Right lobe of liver (tissue), 6 donors: Measurements from ENCODE around the gene SCRN1. TPM values are rescaled to one million over a fixed set of nuclear protein-coding genes. Genes with fewer than 3 reads are reported as not detected.
A peak's percentile ranks its signal among the peaks of the same experiment; 100 is the strongest.

Experiments
- ATAC-seq, 4 donors: fragments of 200-7000 bp; cut with Tn5 transposase; one replicate each; pipeline ENCODE4 v1.9.1; 2020; ENCODE audit warnings: mild to moderate bottlenecking in 4 of 4, moderate library complexity in 4 of 4
- DNase-seq, 3 donors: peaks; one replicate each; pipeline ENCODE4 v3.0.0-alpha.2; 2020
- H3K27ac ChIP-seq, 3 donors: fragments of 200-600 bp; one replicate each; pipeline ENCODE4 v1.8.0; 2022
- H3K27me3 ChIP-seq, 2 donors: fragments of 200-600 bp; one replicate each; pipeline ENCODE4 v1.8.0; 2022
- H3K36me3 ChIP-seq, 4 donors: fragments of 200-600 bp; sonication (generic) in 1 of 4; one replicate each; pipeline versions ENCODE4 v1.5.1 to v1.8.0; 2017 to 2022; ENCODE audit warnings: control low read depth in 1 of 4
- H3K4me1 ChIP-seq, 4 donors: fragments of 200-600 bp; sonication (generic) in 1 of 4; one replicate each; pipeline versions ENCODE4 v1.5.1 to v1.8.0; 2017 to 2022; ENCODE audit warnings: control low read depth in 1 of 4
- H3K4me3 ChIP-seq, 3 donors: fragments of 200-600 bp; one replicate each; pipeline ENCODE4 v1.8.0; 2022
- H3K9me3 ChIP-seq, 4 donors: fragments of 200-600 bp; sonication (generic) in 1 of 4; one replicate each; pipeline versions ENCODE4 v1.5.1 to v1.8.0; 2017 to 2022; ENCODE audit warnings: control low read depth in 1 of 4
- POLR2A ChIP-seq: fragments of 450-650 bp; IDR thresholded peaks from one replicate; pipeline ENCODE4 v1.6.1; 2017; ENCODE audit warnings: antibody characterized with exemption, mild to moderate bottlenecking
- WGBS: methylation state at CpG from one replicate; pipeline ENCODE4 v1.1.6; 2018; ENCODE audit warnings: low coverage, low lambda C conversion rate; ENCODE audit not compliant: insufficient coverage; ENCODE audit errors: missing lambda C conversion rate; 5-methylcytosine and 5-hydroxymethylcytosine counted together
- intact Hi-C, 2 donors: fragments of 100-400 bp; cut with DNase I; formaldehyde crosslinking; loops; one replicate each; pipeline versions ENCODE4 v1.11.2 to v1.14.1; 2022
- total RNA-seq, 6 experiments: library from RNA; depleted of rRNA in 2 of 6; stranded (reverse); fragments of >200 nt in 2 of 6; fragmentation: NEBNext Ultra II Directional in 3 of 6; extraction: Animal tissue kit (Norgen Biotek cat#: 25700) in 3 of 6; gene quantifications; one replicate each; pipeline versions ENCODE4 v1.1.0 to v1.2.4, GENCODE V29; 2016 to 2023
- TF ChIP-seq, protein P1 (sequence below), 4 donors: fragments of 200-600 bp in 3 of 4; fragments of 450-650 bp in 1 of 4; IDR thresholded peaks; one replicate each; pipeline versions ENCODE4 v1.5.1 to v1.8.0; 2016 to 2022; ENCODE audit warnings: antibody characterized with exemption in 4 of 4, mild to moderate bottlenecking in 2 of 4
- donor health status: DM: no; HTN: yes; CAD: no.
- donor health status: DM: no; HTN: no; CAD: no.
- donor health status: DM: no; HTN: no; CAD: no.
- donor health status: DM: no; HTN: yes; CAD: no.
- donor health status: DM: no; HTN: yes; CAD: no.

SCRN1 gene
- total RNA-seq, 6 experiments from 2014 or later, result 1.3 to 2.9 (median 2.0) TPM

DNA sequence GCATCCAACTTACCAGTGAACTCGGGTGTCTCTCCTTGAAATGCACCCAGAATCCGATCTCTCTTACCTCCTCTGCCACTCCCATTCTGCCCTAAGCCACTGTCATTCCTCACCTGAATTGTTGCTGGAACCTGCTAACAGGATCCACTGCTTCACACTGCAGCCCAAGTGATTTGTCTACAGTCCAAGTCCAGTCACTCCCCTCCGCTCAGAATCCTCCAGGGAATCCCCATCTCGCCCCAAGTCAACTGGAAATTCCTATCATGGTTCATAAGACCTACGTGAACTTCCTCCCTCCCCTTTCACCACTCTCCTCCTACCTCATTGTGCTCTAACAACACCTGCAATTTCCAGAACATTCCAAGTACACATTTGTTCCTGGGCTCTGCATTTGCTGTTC is 91.3 kb downstream of the SCRN1 start:
- intact Hi-C loops, result no loop called here
- H3K36me3 ChIP-seq, result no peaks in the 10 kb centered on the region
- ATAC-seq (no peak), DNase-seq (no peak)
- no peak overlapping the region for H3K4me3 ChIP-seq
- H3K9me3 ChIP-seq, result no peaks in the 10 kb centered on the region
- no peak for TF ChIP-seq POLR2A
- TF ChIP-seq, protein P1, sequence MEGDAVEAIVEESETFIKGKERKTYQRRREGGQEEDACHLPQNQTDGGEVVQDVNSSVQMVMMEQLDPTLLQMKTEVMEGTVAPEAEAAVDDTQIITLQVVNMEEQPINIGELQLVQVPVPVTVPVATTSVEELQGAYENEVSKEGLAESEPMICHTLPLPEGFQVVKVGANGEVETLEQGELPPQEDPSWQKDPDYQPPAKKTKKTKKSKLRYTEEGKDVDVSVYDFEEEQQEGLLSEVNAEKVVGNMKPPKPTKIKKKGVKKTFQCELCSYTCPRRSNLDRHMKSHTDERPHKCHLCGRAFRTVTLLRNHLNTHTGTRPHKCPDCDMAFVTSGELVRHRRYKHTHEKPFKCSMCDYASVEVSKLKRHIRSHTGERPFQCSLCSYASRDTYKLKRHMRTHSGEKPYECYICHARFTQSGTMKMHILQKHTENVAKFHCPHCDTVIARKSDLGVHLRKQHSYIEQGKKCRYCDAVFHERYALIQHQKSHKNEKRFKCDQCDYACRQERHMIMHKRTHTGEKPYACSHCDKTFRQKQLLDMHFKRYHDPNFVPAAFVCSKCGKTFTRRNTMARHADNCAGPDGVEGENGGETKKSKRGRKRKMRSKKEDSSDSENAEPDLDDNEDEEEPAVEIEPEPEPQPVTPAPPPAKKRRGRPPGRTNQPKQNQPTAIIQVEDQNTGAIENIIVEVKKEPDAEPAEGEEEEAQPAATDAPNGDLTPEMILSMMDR (IDR thresholded peaks at IDR 0.05), result no peak
- H3K27me3 ChIP-seq, result no peaks in the 10 kb centered on the region
- H3K4me1 ChIP-seq, result no peaks in the 10 kb centered on the region
- no peak overlapping the region for H3K27ac ChIP-seq
- 67% methylated on average over 5 of the region's 5 CpGs for WGBS

DNA sequence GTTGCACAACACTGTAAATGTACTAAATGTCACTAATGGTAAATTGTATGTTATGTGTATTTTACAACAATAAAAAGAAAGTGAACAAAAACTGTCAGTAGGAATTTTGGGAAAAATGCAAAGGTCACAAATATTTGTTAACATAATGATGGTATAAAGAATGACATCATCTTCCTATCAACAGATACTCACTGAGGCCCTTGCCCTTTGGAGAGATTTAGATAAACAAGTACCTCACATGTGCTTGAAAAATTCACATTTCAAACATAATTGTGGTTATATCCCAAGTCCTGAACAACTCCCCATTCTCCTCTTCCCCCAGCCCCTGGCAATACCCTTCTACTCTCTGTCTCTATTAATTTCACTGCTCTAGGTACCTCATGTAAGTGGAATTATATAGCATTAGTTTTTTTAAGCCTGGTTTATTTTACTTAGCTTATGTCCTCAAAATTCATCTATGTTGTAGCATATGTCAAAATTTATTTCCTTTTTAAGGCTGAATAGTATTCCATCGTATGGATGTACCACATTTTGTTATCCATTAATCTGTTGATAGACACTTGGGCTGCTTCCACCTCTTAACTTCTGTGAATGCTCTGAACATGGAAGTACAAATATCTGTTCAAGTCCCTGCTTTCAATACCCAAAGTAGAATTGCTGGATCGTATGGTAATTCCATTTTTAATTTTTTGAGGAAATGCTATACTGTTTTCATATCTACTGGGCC is 92.8 kb downstream of the SCRN1 start:
- Histone ChIP-seq H3K9me3 (no peaks in the 10 kb centered on the region), H3K36me3 (no peaks in the 10 kb centered on the region), H3K4me1 (no peaks in the 10 kb centered on the region), H3K27ac (no peak overlapping the region), H3K4me3 (no peak overlapping the region), H3K27me3 (no peaks in the 10 kb centered on the region)
- DNase-seq (no peak), ATAC-seq (peak in 1 of 4 donors; percentile 70)
- TF ChIP-seq, protein P1 (IDR thresholded peaks at IDR 0.05), result no peak
- TF ChIP-seq POLR2A, result no peak
- 90% methylated on average over 1 of the region's 2 CpGs for WGBS
- intact Hi-C loops, result no loop called here

DNA sequence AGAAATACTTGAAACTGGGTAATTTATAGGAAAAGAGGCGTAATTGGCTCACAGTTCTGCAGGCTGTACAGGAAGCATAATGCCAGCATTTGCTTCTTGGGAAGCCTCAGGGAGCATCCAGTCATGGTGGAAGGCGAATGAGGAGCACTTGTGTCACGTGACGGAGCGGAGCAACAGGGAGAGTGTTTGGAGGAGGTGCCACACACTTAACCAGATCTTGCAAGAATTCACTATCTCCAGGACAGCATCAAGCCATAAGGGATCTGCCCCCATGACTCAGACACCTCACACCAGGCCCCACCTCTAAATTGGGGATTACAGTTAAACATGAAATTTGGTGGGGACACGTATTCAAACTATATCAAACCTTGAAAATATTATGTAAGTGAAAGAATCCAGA is 94.0 kb downstream of the SCRN1 start:
- intact Hi-C loops, result no loop called here
- TF ChIP-seq, protein P1 (IDR thresholded peaks at IDR 0.05), result no peak
- no peak for TF ChIP-seq POLR2A
- Histone ChIP-seq H3K9me3 (no peaks in the 10 kb centered on the region), H3K27me3 (no peaks in the 10 kb centered on the region), H3K4me3 (no peak overlapping the region), H3K36me3 (no peaks in the 10 kb centered on the region), H3K27ac (no peak overlapping the region), H3K4me1 (no peaks in the 10 kb centered on the region)
- DNase-seq (no peak), ATAC-seq (no peak)
- WGBS, result 58% methylated on average over 5 of the region's 6 CpGs

DNA sequence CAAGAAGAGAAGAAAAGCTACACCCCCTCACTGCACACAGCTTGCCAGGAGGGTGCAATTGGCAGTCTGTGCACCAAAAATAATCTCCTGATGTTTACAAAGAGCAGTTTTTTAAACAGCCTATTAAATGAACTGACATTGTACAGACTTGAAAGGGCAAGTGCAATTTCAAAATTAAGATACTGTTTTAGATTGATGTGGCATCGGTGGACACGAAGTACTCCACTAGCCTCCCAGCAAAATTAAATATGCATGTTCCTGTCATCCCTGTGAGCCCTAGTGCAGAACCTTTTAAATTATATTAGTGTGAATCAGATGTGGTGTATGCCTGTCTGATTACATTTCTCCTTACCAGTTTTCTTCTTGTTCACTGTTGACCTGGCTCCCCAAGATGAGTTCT is 95.3 kb downstream of the SCRN1 start:
- 73% methylated on average over 2 of the region's 2 CpGs for WGBS
- H3K36me3 ChIP-seq, result no peaks in the 10 kb centered on the region
- ATAC-seq (no peak), DNase-seq (no peak)
- no peaks in the 10 kb centered on the region for H3K4me1 ChIP-seq
- H3K27me3 ChIP-seq, result no peaks in the 10 kb centered on the region
- intact Hi-C loops, result no loop called here
- H3K27ac ChIP-seq, result no peak overlapping the region
- no peak overlapping the region for H3K4me3 ChIP-seq
- H3K9me3 ChIP-seq, result no peaks in the 10 kb centered on the region
- TF ChIP-seq POLR2A, result no peak
- TF ChIP-seq, protein P1 (IDR thresholded peaks at IDR 0.05), result no peak
